GM12873 (cell line): ENCODE data around the gene C16orf92.

Experiments
- TF ChIP-seq, protein P1 (sequence below): IDR thresholded peaks from 2 replicates; pipeline ENCODE4 v1.5.1; 2012; ENCODE audit warnings: low read depth, mild to moderate bottlenecking, moderate library complexity, low read length, control low read depth; ENCODE audit not compliant: insufficient read depth; ENCODE audit errors: missing control alignments

The C16orf92 gene

DNA sequence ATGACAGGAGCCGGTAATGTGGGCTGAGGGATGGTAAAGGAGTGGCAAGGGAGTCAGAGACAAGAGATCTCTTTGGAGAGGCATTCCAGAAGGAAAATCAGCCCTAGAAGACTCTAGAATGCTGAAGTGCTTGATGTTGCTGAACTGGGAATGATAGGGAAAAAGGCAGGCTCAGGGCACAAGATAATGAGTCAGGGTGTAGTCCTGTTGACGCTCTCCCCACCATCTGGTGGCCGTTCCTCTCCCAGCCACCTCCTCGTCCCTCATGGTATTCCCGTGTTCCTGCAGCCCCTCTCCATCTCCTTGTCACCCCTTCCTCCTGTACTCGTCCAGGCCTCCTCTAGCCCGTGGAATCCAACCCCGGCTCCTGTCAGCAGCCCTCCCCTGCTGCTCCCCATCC is 31.5 kb downstream of the C16orf92 start:
- TF ChIP-seq, protein P1, sequence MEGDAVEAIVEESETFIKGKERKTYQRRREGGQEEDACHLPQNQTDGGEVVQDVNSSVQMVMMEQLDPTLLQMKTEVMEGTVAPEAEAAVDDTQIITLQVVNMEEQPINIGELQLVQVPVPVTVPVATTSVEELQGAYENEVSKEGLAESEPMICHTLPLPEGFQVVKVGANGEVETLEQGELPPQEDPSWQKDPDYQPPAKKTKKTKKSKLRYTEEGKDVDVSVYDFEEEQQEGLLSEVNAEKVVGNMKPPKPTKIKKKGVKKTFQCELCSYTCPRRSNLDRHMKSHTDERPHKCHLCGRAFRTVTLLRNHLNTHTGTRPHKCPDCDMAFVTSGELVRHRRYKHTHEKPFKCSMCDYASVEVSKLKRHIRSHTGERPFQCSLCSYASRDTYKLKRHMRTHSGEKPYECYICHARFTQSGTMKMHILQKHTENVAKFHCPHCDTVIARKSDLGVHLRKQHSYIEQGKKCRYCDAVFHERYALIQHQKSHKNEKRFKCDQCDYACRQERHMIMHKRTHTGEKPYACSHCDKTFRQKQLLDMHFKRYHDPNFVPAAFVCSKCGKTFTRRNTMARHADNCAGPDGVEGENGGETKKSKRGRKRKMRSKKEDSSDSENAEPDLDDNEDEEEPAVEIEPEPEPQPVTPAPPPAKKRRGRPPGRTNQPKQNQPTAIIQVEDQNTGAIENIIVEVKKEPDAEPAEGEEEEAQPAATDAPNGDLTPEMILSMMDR = no peak

DNA sequence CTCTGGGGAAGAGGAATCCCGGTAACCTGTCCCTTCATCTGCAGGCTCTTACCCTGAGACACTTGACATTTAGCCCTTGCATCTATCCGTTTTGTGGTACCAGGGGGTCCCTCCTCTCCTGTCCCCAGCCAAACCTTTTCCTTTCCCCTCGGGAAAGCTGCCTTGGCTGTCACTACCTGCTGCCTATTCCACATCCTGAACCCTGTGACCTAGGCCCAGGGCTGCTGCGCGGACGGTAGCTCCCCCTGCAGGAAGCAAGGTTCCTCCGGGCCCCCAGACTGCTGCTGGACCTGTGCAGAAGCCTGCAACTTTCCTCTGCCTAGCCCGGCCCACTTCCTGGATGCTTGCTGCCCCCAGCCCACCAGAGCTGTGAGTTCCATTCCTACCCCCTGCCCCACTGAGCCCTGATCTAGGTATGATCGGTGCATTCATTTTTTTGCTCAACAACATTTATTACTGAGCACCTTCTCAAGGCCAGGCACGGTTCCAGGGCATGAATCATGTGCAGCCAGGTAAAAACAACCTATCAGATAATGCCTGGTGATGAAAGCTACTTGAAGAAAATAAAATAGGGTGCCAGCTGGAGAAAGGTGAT is 32.1 kb downstream of the C16orf92 start:
- TF ChIP-seq, protein P1 = peak; percentile 89

DNA sequence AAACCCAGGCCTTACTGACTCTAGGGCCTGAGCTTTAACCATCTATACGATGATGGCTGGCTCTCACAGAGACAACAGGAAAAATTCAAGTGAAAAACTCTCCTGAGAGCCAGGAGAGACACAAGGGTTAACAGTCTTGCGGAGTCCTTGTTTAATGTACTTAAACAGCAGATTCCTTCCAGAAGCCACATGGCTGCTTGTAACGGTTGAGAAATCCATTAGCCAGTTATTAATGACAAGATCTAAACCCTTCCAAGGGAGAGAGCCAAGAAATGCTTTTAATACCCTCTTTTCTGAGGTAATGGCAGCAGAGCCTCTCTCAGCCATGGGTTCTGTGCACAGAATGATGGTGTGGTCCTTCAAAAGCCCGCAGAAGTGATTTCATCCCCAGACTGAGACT is 37.3 kb downstream of the C16orf92 start:
- TF ChIP-seq, protein P1 = no peak

DNA sequence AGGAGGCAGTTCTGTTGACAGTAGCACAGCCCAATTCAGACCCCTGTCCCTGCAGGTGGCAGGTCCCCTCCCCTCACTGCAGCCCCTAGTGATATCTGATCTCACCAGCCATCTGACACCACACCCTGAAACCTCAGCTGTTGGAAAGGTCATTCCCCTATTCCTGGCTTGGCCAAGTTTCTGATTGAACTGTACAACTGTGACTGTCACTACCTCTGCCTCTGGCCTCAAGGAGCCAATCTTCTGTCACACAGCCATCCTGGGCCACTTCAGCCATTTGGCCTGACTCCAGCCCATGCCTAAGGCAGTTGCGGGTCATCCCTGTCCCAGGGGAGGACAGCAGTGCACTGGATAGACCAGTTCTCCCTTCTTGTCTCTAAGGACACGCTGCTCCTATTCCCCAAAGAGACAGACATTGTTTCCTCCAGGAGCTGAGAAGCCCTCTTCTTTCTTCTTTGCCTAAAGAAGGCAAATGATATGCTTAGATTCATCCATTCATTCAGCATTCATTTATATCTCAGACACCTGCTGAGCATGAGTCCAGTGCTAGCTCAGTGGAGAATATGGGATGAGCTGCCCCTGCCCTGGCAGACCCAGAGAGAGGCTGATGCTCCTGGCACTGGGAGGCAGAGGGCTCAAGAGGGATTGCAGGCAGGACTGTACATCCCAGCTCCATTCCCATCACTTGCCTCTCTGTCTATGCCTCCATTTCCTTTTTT is 38.0 kb downstream of the C16orf92 start:
- TF ChIP-seq, protein P1 = no peak

DNA sequence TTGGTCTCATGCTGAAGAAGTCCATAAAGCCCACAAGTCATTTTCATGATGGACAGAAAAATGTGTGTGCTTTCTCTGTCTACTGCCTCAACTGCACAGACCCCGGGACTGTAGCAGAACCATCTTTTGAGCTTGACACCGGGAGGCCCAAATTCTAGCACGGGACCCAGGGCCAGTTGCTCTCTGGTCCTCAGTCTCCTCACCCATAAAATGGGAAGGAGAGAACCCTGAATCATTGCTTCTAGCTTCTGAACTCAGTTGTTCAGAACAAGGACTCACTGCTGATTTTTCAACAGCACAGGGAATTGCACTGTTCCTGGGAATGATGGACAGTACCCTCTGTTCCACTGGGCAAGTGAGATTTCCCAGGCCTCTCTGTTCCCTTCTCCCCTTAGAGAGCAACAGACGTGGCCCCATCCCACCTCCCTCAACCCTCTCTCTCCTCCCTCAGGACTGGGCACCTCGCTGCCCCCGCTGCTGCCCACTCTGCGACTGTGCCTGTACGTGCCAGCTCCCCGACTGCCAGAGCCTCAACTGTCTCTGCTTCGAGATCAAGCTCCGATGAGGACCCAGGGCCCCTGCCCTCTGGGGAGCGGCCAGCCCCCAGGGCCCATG is 40.4 kb downstream of the C16orf92 start:
- TF ChIP-seq, protein P1 = no peak

DNA sequence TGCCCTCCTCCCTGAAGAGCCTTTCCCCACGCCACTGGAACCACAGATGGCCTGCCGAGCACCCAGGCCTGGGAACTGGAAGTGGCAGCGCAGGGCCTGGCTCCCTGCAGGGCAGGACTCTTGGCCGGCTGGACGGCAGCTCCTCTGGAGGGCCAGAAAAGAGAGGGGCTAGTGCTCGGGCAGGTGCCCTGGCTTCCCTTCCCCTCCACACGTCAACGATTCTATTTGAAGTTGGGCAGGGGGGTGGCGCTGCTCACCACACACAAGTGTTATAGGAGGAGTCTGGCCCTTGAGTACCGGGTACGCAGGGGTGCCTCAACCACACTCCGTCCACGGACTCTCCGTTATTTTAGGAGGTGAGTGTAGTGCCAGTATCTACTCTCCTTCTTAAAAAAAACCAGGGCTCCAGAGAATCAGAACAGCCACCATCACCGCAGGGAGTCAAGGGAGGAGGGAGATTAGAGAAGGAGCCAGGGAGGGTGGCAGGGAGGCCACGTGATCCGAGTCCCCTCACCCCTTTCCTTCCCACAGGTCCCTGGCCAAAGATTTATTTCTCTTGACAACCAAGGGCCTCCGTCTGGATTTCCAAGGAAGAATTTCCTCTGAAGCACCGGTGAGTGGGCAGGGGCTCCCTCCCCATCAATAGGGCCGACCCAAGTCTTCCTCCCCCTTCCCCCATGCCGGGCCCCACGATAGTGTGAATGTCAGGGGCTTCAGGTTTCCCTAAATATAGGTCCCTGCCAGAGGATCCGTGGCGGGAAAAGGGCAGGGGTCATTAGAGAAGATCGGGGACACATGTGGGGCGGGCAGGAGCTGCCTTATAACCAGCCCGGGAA is 41.1 kb downstream of the C16orf92 start:
- TF ChIP-seq, protein P1 = peak; percentile 44

DNA sequence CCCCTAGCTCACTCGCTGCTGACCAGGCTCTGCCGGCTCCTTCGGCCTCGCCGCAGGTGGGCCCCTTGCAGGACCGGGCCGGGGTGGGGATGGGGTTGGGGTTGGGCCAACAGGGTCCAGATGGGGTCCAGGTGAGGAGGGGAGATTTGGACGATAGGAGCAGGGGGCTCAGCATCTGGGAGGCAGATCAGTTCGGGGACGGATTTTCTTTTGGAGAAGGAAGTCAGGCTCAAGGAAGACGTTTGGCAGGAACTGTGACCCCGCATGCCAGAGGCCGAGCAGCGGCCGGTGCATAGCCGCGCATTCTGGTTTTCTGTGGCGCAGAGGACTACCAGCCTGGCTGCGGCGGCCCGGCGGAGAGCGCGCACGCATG is 41.7 kb downstream of the C16orf92 start:
- TF ChIP-seq, protein P1 = no peak
